ENCODE results near the gene LPP.

GRCh38 chr3:188574885-188575284 lies 420.9 kb downstream of the LPP start:
- TF ChIP-seq GATA2 (IDR thresholded peaks at IDR 0.05; ENCODE audit: low read depth, low read length) (no peak), GATA3 (IDR thresholded peaks at IDR 0.05; ENCODE audit: low read depth, low read length) (no peak)

Measured in SH-SY5Y (cell line).